ENCODE measurements around the gene EVL.

Gene EVL

DNA sequence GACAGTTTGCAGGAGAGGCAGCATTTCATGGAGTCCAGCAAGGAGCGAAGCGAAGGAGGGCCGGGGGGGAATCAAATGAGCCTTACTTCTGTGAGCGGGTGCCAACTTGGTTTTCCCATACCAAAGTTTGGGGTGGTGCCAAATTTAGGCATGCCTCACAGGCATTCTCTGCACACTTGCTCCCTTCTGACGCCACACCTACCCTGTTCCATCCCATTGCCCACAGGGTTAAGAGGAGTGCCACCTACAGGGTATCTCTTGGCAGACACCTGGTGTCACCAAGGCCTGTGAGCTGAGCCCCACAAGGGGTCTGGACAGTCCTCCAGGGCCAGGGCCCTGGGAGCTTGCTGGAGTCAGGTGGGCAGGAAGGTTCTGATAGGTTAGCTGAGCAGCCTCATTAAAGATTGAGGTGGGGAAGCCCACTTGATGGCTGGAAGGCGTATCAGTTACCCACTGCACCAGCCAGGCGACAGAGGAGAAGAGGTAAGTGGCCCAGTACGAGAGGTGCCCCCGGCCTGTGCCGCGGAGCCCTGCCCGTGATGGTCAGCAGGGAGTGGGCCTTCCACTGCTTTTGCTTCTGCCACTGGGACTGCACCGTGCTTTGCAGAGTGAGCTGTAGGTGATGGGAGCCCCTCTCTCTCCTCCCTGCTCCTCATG lies 49.0 kb downstream of the EVL start:
- no peak for DNase-seq

DNA sequence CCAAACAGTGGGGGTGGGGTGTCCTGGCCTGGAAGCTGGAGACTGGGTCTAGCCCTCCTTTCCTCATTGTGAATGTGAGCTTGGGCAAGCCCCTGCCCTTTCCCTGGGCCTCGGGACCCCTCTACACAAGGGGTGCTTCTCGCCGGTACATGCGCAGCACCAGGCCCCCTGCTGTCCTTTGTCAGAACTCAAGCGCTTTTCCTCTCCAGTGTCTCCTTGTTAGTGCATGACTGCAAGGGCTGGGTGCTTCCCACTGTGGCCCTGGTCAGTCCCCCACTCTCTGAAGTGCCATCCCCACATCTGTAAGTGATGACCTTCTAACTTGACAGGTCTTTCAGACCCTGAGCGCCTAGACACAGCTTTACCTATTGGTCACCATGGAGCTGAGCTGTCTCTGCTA lies 50.0 kb downstream of the EVL start:
- no peak for DNase-seq

DNA sequence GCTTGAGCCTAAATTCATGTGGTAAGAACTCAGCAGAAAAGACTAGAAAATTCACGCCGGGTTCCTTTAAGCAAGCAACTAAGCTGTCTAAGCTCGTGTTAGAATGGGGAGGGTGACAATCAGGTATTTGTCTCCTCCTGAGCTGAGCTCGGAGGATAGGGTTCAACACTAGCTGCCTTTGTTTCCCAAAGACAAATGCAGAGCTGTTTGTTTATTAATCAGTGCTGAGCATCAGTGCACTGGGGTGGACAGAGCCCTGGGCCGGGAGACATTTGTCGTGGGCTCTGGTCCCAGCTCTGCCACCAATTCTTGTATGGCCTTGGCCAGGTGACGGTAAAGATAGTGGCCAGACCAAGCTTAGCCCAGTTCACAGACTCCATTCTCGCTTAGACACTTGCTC lies 50.5 kb downstream of the EVL start:
- DNase-seq, result no peak

DNA sequence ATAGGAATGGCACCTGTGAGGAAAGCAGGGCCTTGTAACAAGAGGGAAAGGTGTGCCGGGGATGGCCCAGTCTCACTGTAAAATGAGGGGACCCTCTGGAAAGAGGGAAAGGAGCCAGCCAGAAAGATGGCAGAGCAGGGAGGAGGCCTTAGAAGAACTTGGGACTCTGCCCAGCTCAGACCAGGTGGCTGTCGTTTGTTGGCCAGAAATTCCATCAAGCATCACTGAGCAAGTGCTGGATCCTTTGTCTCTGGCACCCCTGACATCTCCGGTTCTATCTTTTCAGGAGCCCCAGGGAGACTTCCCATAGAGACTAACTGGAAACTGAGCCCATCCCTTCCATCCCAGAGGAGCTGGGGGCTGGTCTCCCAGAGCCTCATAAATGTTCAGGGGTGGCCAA lies 50.9 kb downstream of the EVL start:
- DNase-seq, result no peak

DNA sequence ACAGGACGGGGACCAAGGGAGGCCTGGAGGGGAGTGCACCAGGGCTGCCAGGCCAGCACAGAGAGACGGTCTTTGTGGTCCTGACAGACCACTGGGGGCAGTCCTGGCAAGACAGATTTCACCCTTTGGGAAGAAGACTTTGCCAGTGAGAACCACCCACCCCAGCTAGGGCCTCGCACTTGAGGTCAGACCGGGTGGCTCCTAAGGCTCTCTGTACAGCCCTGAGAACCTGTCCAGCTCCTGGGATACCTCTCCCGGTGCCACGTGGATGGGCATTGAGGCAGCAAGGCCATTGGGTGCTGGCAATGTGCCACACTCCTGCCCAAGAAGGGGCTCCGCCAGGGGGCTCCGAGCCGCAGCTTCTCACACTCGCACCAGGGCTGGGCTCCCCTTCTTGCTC lies 51.8 kb downstream of the EVL start:
- DNase-seq, result no peak

DNA sequence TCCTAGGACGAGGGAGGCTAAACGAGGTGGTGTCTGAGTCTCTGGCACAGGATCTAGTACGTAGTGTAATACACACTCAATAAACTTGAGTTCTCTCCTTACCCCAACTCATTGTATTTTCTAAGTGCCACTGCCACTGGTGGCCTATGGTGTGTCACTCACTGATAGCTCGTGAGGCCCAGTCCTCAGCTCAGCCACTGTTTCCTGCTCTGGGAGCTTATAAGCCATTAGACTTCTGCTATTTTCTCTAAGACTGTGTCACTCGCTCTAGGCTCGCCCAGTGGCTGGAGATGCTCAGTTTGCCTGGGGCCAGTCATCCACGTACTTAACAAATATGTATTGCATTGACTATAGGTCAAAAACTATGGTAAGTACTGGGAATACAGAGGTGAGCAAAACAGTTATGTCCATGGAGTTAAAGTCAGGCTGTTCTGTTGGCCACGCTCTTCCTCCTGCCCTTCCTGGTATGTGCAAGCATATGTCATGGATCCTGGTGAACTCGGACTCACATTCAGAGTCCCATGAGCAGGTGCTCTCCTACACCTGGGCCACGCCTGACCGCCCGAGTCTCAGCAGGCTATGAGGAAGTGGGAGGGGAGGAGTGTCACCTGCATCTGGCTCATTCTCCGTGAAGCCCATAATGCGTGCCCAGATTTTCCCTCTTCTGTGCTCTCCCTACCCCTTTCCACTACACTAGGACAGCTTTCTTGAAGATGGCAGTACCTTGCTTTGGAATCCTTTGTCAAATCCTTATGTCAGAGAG lies 52.6 kb downstream of the EVL start:
- DNase-seq, result no peak

DNA sequence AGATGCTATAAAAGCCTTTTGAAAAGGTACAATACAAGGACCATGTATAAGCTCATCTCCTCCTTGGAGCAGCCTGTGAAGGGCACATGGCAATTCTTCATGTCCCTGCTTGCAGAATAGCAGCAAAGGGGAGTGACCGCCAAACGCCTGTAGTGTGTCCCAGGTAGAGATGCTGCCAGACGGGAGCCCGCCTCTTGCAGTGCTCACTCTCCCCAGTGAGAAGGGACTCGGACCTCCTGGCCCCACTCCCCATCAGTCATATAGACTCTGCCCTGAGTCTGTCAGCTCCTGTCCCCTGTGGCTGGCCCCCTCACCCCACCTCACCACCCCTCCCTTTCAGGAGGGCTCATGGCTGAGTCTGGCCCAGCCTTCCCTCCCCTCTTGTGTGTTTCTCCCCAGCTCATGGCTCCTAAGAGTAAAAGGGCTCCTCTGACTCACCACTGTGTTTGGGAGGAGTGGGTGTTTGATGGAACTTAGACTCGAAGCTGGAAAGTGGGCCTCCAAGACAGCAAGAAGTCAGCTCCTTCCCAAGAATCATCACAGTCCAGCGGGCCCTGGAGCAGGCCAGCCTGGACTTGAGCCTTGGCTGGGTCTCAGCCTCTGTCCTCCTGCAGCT lies 53.3 kb downstream of the EVL start:
- DNase-seq, result no peak

DNA sequence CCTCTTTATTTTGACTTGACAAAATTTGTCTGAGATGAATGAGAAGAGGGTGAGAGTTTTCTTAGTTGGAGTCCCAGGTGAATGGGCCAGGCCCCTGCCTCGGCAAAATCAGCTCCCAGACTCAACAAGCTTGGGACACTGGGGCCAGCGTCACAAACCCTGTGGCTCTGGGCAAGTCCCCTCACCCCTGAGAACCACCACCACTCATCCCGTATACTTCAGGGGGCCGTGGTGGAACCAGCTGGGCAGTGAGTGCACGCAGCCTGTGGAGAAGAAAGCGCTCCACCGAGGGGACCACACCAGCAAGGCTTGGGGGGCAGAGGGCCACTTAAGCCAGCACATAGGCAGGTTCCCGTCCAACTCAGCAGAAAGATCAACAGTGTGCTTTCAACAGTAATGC lies 54.0 kb downstream of the EVL start:
- no peak for DNase-seq

DNA sequence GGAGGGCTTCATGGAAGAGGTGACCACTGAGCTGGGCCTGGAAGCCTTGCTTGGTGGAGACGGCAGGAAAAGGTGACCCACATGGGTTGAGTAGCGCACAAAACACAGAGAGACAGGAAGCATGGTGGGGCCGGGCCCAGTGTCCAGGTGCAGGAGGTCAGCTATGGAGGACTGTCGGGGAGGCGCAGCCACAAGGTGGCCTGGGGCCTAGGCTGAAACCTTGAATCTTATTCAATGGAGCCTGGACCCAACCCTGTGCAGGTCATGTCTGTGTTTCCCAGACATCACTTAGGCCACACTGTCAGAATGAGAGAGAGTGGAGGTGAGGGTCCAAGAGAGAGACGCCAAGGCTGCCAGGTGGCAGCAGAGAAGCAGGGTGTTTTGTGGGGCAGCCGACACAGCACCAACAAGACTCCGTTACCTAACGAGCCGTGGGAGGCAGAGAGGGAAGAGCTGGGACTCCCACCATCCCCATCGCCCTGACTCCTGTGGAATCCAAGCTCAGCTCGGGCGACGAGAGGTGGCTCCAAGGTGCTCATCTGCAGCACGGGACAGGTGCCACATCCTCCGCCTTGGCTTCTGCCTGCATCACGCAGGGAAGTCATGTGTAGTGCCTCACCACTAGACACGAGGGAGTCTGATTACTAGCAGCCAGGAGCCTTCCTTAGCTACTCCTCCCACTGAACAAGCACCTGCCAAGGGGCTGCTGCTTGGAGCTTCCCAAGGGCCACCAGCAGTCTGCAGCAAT lies 55.5 kb downstream of the EVL start:
- no peak for DNase-seq

DNA sequence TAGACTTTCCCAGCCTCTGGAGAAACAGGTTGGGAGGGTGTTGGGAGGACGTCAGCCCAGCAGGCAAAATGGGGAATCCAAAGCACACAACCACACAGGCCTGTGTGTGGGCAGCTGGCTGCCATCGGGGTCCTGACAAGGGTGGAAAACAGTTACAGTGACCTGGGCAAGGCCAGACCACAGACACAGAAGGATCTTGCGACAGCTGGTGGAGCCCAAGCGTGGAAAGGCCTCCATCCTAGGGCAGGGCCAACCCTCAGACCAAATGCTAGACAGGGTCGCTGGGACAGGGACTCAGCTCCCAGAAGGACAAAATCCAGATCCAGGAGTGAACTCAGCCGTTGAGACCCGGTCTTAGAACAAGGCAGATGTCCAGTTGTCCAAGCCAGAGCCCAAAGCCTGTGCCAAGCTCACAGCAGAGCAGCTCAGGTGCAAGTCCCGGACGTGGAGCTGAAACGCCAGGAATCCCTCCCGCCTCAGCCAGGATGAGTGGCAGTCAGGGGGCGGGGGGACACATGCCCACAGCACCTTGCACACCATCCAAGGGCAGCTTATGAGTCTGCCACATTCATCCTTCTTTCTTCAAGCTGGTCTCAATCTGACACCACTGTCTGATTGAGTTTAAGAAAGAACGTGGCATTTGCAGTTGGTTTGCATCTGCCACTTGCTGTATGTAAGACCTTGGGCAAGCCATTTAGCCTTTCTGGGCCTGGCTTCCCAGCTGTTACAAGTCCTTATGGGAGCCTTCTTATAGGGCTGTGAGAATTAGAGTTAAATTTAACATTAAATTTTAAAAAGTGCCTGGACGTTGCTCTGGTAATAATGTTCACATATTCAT lies 56.6 kb downstream of the EVL start:
- DNase-seq, result no peak

DNA sequence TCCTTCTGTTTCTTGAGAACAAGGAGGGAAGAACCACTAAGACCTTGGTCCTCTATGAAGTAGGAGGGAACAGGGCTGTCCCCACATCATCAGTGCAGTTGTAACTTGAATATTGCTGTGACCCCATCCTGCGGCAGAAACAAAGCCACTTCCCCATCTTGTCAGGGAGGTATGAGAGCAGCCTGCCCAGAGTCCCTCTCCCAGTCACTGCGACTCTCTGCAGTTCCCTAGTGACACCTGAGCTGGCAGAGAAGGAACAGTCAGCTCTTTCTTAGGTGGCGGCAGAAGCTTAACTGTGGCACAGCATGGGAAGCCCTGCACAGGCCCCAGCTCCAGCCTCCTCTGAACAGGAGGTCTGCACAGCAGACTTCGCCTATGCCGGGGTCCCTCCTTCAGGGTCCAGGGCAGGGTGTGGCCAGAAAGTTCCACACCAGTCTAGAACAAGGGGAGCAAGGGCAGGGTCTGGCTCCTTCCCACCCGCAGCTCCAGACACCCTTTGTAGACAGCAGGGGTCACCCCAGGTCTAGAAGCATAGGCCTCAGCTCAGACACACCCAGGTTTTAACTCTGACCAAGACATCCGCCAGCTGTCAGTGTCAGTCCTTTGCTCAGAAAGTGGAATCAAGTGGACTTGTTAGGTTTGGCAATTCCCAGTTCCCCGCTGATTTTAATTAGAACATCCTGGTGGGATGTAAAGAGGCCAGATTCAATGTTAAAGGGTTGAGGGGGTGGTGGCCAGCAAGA lies 57.4 kb downstream of the EVL start:
- no peak for DNase-seq

DNA sequence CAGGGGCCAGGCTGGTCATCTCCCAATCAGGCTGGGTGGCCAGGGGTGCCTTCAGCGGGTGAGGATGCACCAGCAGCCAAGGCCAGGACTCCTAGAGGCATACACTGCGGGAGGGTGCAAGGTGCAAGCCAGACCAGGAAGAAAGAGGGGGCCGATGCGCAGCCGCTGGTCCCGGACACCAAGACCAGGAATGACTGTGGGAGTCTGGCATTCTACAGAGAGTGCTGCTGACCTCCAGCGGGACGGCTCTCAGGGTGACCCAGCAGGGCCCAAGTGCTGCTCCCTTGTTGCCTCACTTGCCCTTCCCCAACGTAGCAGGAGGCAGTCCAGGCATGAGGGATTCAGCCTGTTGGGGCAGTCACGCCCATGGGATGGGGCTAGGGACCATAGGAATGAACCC lies 58.4 kb downstream of the EVL start:
- DNase-seq, result no peak

DNA sequence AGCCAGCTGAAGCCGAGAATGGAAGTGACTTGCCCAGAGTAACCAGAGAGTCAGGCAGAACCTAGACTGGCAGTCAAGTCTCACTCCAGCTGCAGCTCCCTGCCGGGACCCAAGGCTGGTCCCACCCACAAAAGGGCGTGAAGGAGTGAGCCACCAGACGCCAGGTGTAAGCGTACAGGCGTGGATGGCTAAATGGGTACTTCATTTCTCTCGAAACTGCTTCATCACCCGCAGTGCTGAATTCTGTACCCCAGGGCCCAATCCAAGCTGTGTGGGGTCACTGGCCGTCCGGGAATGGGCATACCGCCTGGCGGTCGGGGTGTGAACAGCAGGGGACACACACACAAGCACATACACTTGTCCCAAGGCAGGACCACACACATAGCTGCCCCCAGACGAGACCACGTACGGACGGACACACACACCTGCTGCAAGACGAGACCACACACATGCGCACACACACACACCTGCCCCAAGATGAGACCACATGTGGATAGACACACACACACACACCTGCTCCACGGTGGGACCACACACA lies 59.4 kb downstream of the EVL start:
- no peak for DNase-seq

DNA sequence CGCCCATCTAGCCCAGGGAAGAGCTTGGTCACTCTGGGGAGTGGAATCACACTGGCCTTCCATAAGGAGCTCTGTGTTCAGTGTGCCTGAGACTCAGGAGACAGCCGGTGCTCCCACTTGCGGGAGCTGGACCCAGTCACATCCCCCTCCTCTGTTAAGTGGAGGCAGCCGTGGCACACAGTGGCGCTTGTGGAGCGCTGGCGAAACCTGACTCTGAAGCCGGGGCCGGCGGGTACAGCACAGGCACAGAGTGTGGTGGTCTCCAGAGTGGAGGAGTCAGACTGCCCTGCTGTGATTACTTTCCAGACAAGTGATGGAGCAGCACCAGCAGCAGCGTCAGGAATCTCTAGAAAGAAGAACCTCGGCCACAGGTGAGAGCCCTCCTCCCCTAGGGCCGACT lies 61.2 kb downstream of the EVL start:
- no peak for DNase-seq

DNA sequence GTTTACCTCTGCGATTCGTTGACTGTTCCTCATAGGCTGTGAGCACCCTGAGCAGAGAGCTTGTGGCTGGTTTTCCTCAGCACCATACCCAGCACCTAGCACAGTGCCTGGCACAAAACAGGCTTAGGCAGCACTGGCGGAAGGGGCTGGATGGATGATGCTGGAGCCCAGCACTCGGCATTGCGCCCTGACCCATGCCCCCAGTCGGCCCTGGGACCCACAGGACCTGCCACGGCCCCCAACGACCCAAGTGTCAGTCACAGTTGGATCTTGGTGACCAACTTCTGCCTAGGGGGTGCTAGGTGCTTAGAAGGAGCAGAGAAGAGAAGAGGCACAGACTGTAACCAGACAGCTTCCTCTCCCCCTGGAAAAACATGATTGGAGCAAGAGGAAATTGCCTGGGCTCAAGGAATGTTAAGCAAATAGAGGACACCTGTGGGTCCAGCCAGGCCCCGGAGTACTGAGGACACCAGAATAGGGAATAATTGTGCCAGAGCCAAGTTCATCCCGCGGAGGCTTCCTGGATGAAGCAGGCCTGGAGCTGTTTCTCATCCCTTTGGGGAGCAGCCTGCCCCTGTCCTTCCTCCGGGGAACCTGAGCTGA lies 62.7 kb downstream of the EVL start:
- no peak for DNase-seq

DNA sequence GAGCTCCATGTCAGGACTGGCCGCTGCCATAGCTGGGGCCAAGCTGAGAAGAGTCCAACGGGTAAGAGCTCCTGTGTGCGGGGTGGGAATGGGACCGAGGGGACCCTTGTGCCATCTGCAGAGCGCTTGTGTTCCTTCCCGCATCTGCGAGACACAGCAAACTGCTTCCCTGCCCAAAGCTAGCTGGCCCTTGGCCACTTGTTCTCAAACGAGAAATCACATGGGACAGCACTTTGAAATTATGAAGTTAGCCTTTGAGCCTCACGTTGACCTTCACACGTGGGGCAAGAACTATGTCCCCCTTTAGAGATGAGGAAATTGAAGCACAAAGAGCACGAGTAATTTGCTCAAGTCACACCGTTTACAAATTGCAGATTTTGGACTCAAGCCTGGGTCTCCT lies 63.5 kb downstream of the EVL start:
- DNase-seq, result no peak

DNA sequence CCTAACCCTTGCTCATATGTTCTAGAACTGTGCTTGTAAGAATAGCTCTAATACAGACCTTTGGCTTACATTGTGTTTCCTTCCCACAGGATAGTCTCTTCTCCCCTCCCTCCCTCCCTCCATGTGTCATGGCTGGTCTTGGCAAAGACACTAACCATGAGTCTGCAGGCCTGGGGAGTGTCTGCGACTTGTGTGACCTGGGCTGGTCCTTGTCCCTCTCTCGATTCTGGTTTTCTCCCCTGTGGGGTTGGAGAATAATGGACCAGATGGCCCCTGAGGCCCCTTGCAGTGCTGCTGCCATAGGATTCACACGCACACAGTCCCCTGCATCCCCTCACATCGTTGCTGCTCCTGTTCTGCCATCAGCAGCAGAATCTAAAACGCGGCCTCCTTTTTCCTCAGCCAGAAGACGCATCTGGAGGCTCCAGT lies 64.0 kb downstream of the EVL start:
- DNase-seq, result no peak

DNA sequence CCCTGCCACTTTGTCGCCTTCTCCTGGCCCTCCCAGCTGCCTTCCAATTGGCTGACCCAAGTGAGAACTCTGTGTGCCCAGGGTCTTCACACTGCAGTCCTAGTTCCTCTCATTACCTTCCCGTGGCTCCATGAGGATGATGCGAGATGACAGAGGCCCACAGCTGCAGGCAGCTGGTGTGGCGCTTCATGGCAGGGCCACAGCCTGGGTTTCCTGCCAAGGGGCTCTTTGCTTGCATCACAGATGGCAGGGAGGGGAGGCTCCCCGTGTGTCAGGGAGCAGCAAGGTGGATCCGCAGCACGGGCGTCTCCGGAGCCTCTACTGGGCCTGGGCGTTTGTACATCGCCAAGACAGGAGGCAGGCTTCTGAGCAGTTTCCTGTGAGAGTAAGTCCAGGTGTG lies 65.3 kb downstream of the EVL start:
- DNase-seq, result no peak

DNA sequence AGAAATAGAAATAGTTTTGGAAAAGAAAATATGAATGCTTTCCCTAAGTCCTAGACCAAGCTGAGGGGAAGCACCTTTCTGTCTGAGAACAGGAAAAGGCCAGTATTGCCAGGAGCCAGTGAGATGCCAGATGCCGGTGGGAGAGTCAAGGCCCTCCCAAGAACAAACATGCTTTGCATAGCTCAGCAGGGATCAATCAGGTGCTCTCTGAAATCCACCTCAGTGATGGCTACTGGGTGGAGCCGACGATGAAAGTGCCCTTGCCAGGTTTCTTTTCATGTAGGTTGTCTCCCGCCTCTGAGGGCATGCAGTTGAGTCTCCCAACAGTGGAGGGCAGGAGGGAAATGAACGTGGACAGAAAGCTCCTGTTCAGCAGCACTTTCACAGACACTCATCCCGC lies 66.0 kb downstream of the EVL start:
- no peak for DNase-seq

DNA sequence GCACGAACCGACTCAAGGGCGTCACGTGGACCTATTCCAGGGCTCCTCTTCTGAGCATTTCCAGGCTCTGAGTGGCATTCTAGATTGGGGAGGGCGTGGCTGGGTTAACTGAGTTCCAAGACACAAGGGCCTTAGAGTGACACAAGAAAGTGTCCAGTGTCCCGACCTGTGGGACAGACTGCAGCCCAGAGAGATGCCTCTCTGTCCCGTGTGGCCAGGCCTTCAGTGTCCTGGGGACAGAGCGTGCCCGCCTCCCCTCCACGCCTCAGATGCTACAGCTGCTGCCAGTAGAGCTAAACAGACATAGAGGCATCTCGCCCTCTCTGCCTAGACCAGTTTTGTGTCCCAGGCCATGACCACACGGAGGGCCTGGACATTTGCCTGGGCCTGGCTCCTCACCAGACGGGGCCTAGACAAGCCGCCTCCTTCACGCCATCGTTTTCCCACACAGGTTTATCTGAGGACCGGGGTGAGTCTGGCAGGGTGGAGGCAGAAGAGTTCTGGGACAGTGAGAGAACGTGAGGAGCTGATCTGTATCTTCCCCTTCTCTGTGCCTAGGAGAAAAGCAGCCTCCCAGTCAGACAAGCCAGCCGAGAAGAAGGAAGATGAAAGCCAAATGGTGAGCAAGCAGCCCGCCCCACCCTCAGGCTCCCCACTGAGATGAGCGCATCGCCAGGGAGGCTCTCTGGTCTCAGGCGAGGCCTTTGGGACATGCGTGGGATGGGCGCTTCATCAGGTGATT lies 67.1 kb downstream of the EVL start:
- DNase-seq, result no peak

All from CD4-positive, alpha-beta T cell treated with Interferon alpha-2 for 1 hour (primary cell).